Large intestine (tissue), 12 donors: ENCODE data around the gene RAP2C. TPM values are rescaled to one million over a fixed set of nuclear protein-coding genes. Genes with fewer than 3 reads are reported as not detected.

ENCODE experiments used
- DNase-seq, 2 donors: peaks; one replicate each; pipeline versions ENCODE4 v3.0.0 to v3.0.0-alpha.2; 2013
- H3K27ac ChIP-seq: one replicate; pipeline ENCODE4 v1.5.1; 2013; ENCODE audit warnings: low read length
- H3K27me3 ChIP-seq: 2 replicates; pipeline ENCODE4 v1.6.1; 2013; ENCODE audit warnings: low read length; ENCODE audit not compliant: control insufficient read depth, insufficient read depth
- H3K36me3 ChIP-seq: 2 replicates; pipeline ENCODE4 v1.6.1; 2013; ENCODE audit warnings: low read length; ENCODE audit not compliant: control insufficient read depth, insufficient read depth
- H3K4me1 ChIP-seq: one replicate; pipeline ENCODE4 v1.6.1; 2013; ENCODE audit warnings: low read length; ENCODE audit not compliant: control insufficient read depth, insufficient read depth
- H3K4me3 ChIP-seq: one replicate; pipeline ENCODE4 v1.5.1; 2013; ENCODE audit warnings: low read length
- H3K9me3 ChIP-seq: one replicate; pipeline ENCODE4 v1.6.1; 2013; ENCODE audit warnings: mild to moderate bottlenecking, low read depth, low read length, moderate library complexity; ENCODE audit not compliant: control insufficient read depth
- WGBS: methylation state at CpG from one replicate; pipeline ENCODE4 v1.1.5; 2013; ENCODE audit warnings: low lambda C conversion rate; ENCODE audit not compliant: insufficient coverage; 5-methylcytosine and 5-hydroxymethylcytosine counted together
- long read RNA-seq, 11 donors: transcript quantifications; one replicate each; lab custom pipeline, GENCODE V29; 2026
- polyA plus RNA-seq: library from polyadenylated mRNA; unstranded; fragments of 120-200 nt; gene quantifications from one replicate; pipeline ENCODE4 v1.2.1, GENCODE V29; 2013

The RAP2C gene
- polyA plus RNA-seq, result 39.2 TPM
- long read RNA-seq, donor 1, partial matches to known transcripts, result 7 of 9 reads
- long read RNA-seq, donor 1, other reads (novel, unspliced or antisense), result 0 of 9 reads
- long read RNA-seq, donor 2, partial matches to known transcripts, result 7 of 9 reads
- long read RNA-seq, donor 2, other reads (novel, unspliced or antisense), result 0 of 9 reads
- long read RNA-seq, donor 3, transcript RAP2C-201 (4 exons, 3,896 nt), result major isoform, 5 of 17 reads
- long read RNA-seq, donor 3, partial matches to known transcripts, result 11 of 17 reads
- long read RNA-seq, donor 3, other reads (novel, unspliced or antisense), result 0 of 17 reads
- long read RNA-seq, donor 4, result 0 reads
- long read RNA-seq, donor 5, partial matches to known transcripts, result 6 of 9 reads
- long read RNA-seq, donor 5, other reads (novel, unspliced or antisense), result 0 of 9 reads
- long read RNA-seq, donor 6, transcript RAP2C-201 (4 exons, 3,896 nt), result major isoform, 5 of 10 reads
- long read RNA-seq, donor 6, partial matches to known transcripts, result 5 of 10 reads
- long read RNA-seq, donor 6, other reads (novel, unspliced or antisense), result 0 of 10 reads
- long read RNA-seq, donor 7, result 0 reads
- long read RNA-seq, donor 8, partial matches to known transcripts, result 8 of 9 reads
- long read RNA-seq, donor 8, other reads (novel, unspliced or antisense), result 0 of 9 reads
- long read RNA-seq, donor 9, partial matches to known transcripts, result 8 of 8 reads
- long read RNA-seq, donor 9, other reads (novel, unspliced or antisense), result 0 of 8 reads
- long read RNA-seq, donor 10, partial matches to known transcripts, result 13 of 14 reads
- long read RNA-seq, donor 10, other reads (novel, unspliced or antisense), result 0 of 14 reads
- long read RNA-seq, donor 11, partial matches to known transcripts, result 0 of 3 reads
- long read RNA-seq, donor 11, other reads (novel, unspliced or antisense), result 0 of 3 reads

GRCh38 chrX:132219343-132219768, at the start of gene RAP2C:
Gene RAP2C, minus strand, starts transcription at chrX:132219447. Its CDS starts 2,179 bp downstream, at chrX:132217268.
- peak within 1 kb of the TSS; percentile 86 for H3K4me3 ChIP-seq
- H3K27ac ChIP-seq, result peak within 1 kb of the TSS; percentile 97
- no peaks in the 10 kb centered on the region for H3K9me3 ChIP-seq
- H3K36me3 ChIP-seq, result no peaks in the 10 kb centered on the region
- H3K27me3 ChIP-seq, result no peaks in the 10 kb centered on the region
- WGBS, result no CpG with 5 or more reads among the region's 6 CpGs
- peaks cover 4% of the 10 kb centered on the region for H3K4me1 ChIP-seq
- peak; percentile 55 to 73 for DNase-seq

GRCh38 chrX:132267392-132267791, 48.1 kb upstream of the RAP2C start:
- peak in 1 of 2 donors; percentile 2 for DNase-seq
- Histone ChIP-seq H3K27ac (no peak overlapping the region), H3K4me1 (no peaks in the 10 kb centered on the region), H3K36me3 (no peaks in the 10 kb centered on the region), H3K9me3 (no peaks in the 10 kb centered on the region), H3K4me3 (no peak overlapping the region), H3K27me3 (no peaks in the 10 kb centered on the region)
- WGBS, result no CpG with 5 or more reads among the region's 6 CpGs

GRCh38 chrX:132266583-132267355, 47.5 kb upstream of the RAP2C start:
- no peak overlapping the region for H3K27ac ChIP-seq
- H3K27me3 ChIP-seq, result no peaks in the 10 kb centered on the region
- no CpG with 5 or more reads among the region's 1 CpG for WGBS
- no peak overlapping the region for H3K4me3 ChIP-seq
- no peaks in the 10 kb centered on the region for H3K9me3 ChIP-seq
- no peaks in the 10 kb centered on the region for H3K36me3 ChIP-seq
- DNase-seq, result peak in 1 of 2 donors; percentile 2
- H3K4me1 ChIP-seq, result no peaks in the 10 kb centered on the region

- DNase-seq, result no peak
- H3K27ac ChIP-seq, result no peak overlapping the region
- H3K4me1 ChIP-seq, result no peaks in the 10 kb centered on the region
- no peaks in the 10 kb centered on the region for H3K27me3 ChIP-seq
- no peaks in the 10 kb centered on the region for H3K9me3 ChIP-seq
- H3K36me3 ChIP-seq, result no peaks in the 10 kb centered on the region
- WGBS, result no CpG with 5 or more reads among the region's 3 CpGs
- no peak overlapping the region for H3K4me3 ChIP-seq
Observed at GRCh38 chrX:132263127-132263526, 43.9 kb upstream of the RAP2C start.

GRCh38 chrX:132258509-132258908, 39.3 kb upstream of the RAP2C start:
- H3K4me3 ChIP-seq, result no peak overlapping the region
- no peak overlapping the region for H3K27ac ChIP-seq
- DNase-seq, result no peak
- no peaks in the 10 kb centered on the region for H3K27me3 ChIP-seq
- H3K9me3 ChIP-seq, result no peaks in the 10 kb centered on the region
- no CpG with 5 or more reads among the region's 1 CpG for WGBS
- H3K4me1 ChIP-seq, result no peaks in the 10 kb centered on the region
- H3K36me3 ChIP-seq, result no peaks in the 10 kb centered on the region

- no peaks in the 10 kb centered on the region for H3K36me3 ChIP-seq
- H3K9me3 ChIP-seq, result no peaks in the 10 kb centered on the region
- no peak for DNase-seq
- no peak overlapping the region for H3K27ac ChIP-seq
- no peaks in the 10 kb centered on the region for H3K27me3 ChIP-seq
- no peaks in the 10 kb centered on the region for H3K4me1 ChIP-seq
- no CpG with 5 or more reads among the region's 2 CpGs for WGBS
- no peak overlapping the region for H3K4me3 ChIP-seq
Observed at GRCh38 chrX:132257116-132257515, 37.9 kb upstream of the RAP2C start.

GRCh38 chrX:132236121-132236520, 16.9 kb upstream of the RAP2C start:
- Histone ChIP-seq H3K27me3 (no peaks in the 10 kb centered on the region), H3K4me1 (no peaks in the 10 kb centered on the region), H3K36me3 (no peaks in the 10 kb centered on the region), H3K4me3 (no peak overlapping the region), H3K27ac (no peak overlapping the region), H3K9me3 (no peaks in the 10 kb centered on the region)
- WGBS, result no CpG with 5 or more reads among the region's 5 CpGs
- DNase-seq, result no peak

- DNase-seq, result no peak
- no CpG with 5 or more reads among the region's 5 CpGs for WGBS
Observed at GRCh38 chrX:132235488-132235887, 16.2 kb upstream of the RAP2C start.

GRCh38 chrX:132231587-132231986, 12.3 kb upstream of the RAP2C start:
- Histone ChIP-seq H3K27me3 (no peaks in the 10 kb centered on the region), H3K36me3 (no peaks in the 10 kb centered on the region), H3K4me3 (no peak overlapping the region), H3K4me1 (no peaks in the 10 kb centered on the region), H3K27ac (no peak overlapping the region), H3K9me3 (no peaks in the 10 kb centered on the region)
- no peak for DNase-seq
- WGBS, result no CpG with 5 or more reads among the region's 2 CpGs

More at GRCh38 chrX:132235488-132235887, 16.2 kb upstream of the RAP2C start:
- Histone ChIP-seq H3K27ac (no peak overlapping the region), H3K36me3 (no peaks in the 10 kb centered on the region), H3K4me1 (no peaks in the 10 kb centered on the region), H3K4me3 (no peak overlapping the region), H3K27me3 (no peaks in the 10 kb centered on the region), H3K9me3 (no peaks in the 10 kb centered on the region)
